ENCODE data around the gene NLRP9. TPM values are rescaled to one million over a fixed set of nuclear protein-coding genes. Genes with fewer than 3 reads are reported as not detected.

NLRP9 gene
- total RNA-seq, 1 experiment from 2014 or later: not detected

- no peak overlapping the region for H3K4me3 ChIP-seq (replicated peaks in 1 of 2; ENCODE audit: low read depth in 1 of 2, low read length in 2 of 2)
- H3K36me3 ChIP-seq (ENCODE audit: control insufficient read depth in 1 of 2, insufficient read depth in 2 of 2, low read length in 2 of 2): peaks cover 48 to 60% of the 10 kb centered on the region in 2 experiments; a peak in 3 of 4 replicates
- H3K27me3 ChIP-seq (ENCODE audit: insufficient read depth, low read length): no peaks in the 10 kb centered on the region
- H3K79me2 ChIP-seq (ENCODE audit: insufficient read depth, low read length): peaks cover 99% of the 10 kb centered on the region
- ChIA-PET RAD21 (ENCODE audit: low non-redundant PET in 1 of 2, low total read pairs in 2 of 2, uncharacterized antibody in 2 of 2, unreplicated experiment in 2 of 2) (no interaction called here), POLR2A (no interaction called here), CTCF (no interaction called here)
- no peak overlapping the region for H3K27ac ChIP-seq (ENCODE audit: low read depth, low read length)
- H3K4me2 ChIP-seq (ENCODE audit: low read length): no peak overlapping the region
- no peak overlapping the region for H3K9ac ChIP-seq (ENCODE audit: low read length)
- intact Hi-C loops (cut with micrococcal nuclease): no loop called here
- no TSS peak for BruUV-seq (replicated peaks)
- TF ChIP-seq ELF1 (IDR thresholded peaks at IDR 0.05; ENCODE audit: borderline replicate concordance, low read depth) (no peak), CTCF (IDR thresholded peaks at IDR 0.05 in 2 of 3, conservative IDR thresholded peaks at IDR 0.05 in 1 of 3; ENCODE audit: borderline replicate concordance in 1 of 3, insufficient read depth in 1 of 3, low read depth in 2 of 3, low read length in 2 of 3) (no peak), CEBPB (IDR thresholded peaks at IDR 0.05; ENCODE audit: low read depth) (no peak), ZFX (IDR thresholded peaks at IDR 0.05) (no peak), SRF (IDR thresholded peaks at IDR 0.05; ENCODE audit: low read depth) (no peak), SIN3A (IDR thresholded peaks at IDR 0.05; ENCODE audit: low read depth) (no peak), TCF7L2 (IDR thresholded peaks at IDR 0.05; ENCODE audit: borderline replicate concordance, extremely low read depth, insufficient read depth, insufficient read length) (no peak), EGR1 (IDR thresholded peaks at IDR 0.05; ENCODE audit: low read depth) (no peak), POLR2AphosphoS5 (IDR thresholded peaks at IDR 0.05; ENCODE audit: low read depth, low read length) (no peak), CBX3 (IDR thresholded peaks at IDR 0.05; ENCODE audit: low read depth) (no peak), YY1 (IDR thresholded peaks at IDR 0.05; ENCODE audit: extremely low read depth, insufficient replicate concordance, low read depth, low read length) (no peak), RAD21 (IDR thresholded peaks at IDR 0.05; ENCODE audit: low read depth) (no peak), POLR2A (IDR thresholded peaks at IDR 0.05; ENCODE audit: borderline replicate concordance, extremely low read depth, insufficient read depth, insufficient read length) (no peak)
- TF ChIP-seq, protein P1, sequence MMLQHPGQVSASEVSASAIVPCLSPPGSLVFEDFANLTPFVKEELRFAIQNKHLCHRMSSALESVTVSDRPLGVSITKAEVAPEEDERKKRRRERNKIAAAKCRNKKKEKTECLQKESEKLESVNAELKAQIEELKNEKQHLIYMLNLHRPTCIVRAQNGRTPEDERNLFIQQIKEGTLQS (IDR thresholded peaks at IDR 0.05): no peak
- TF ChIP-seq, protein P2, sequence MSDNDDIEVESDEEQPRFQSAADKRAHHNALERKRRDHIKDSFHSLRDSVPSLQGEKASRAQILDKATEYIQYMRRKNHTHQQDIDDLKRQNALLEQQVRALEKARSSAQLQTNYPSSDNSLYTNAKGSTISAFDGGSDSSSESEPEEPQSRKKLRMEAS (IDR thresholded peaks at IDR 0.05): no peak
- TF ChIP-seq, protein P3, sequence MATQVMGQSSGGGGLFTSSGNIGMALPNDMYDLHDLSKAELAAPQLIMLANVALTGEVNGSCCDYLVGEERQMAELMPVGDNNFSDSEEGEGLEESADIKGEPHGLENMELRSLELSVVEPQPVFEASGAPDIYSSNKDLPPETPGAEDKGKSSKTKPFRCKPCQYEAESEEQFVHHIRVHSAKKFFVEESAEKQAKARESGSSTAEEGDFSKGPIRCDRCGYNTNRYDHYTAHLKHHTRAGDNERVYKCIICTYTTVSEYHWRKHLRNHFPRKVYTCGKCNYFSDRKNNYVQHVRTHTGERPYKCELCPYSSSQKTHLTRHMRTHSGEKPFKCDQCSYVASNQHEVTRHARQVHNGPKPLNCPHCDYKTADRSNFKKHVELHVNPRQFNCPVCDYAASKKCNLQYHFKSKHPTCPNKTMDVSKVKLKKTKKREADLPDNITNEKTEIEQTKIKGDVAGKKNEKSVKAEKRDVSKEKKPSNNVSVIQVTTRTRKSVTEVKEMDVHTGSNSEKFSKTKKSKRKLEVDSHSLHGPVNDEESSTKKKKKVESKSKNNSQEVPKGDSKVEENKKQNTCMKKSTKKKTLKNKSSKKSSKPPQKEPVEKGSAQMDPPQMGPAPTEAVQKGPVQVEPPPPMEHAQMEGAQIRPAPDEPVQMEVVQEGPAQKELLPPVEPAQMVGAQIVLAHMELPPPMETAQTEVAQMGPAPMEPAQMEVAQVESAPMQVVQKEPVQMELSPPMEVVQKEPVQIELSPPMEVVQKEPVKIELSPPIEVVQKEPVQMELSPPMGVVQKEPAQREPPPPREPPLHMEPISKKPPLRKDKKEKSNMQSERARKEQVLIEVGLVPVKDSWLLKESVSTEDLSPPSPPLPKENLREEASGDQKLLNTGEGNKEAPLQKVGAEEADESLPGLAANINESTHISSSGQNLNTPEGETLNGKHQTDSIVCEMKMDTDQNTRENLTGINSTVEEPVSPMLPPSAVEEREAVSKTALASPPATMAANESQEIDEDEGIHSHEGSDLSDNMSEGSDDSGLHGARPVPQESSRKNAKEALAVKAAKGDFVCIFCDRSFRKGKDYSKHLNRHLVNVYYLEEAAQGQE (IDR thresholded peaks at IDR 0.05; ENCODE audit: low read depth): no peak
- no peaks in the 10 kb centered on the region; the same call in 1 of the 2 replicates for H4K20me1 ChIP-seq (ENCODE audit: insufficient read depth)
- H2AFZ ChIP-seq (ENCODE audit: low read depth, low read length, poor library complexity, severe bottlenecking): no peak overlapping the region
- peaks cover 13 to 21% of the 10 kb centered on the region in 2 experiments; a peak in 3 of 4 replicates for H3K4me1 ChIP-seq (ENCODE audit: control insufficient read depth in 1 of 2, insufficient read depth in 2 of 2, low read length in 2 of 2)
- H3K9me3 ChIP-seq (ENCODE audit: control insufficient read depth in 1 of 2, insufficient read depth in 1 of 2, low read depth in 1 of 2, low read length in 2 of 2): no peaks in the 10 kb centered on the region
- ATAC-seq (no peak), DNase-seq (ENCODE audit: low read depth, low spot score) (no peak)
- no peaks in the 10 kb centered on the region for H3K9me2 ChIP-seq (ENCODE audit: insufficient read depth)
Observed at GRCh38 chr19:55660991-55661390, 77.2 kb downstream of the NLRP9 start.
